Astrocyte (in vitro differentiated cells and primary cell): ENCODE results near the gene SMPDL3B. TPM values are rescaled to one million over a fixed set of nuclear protein-coding genes. Genes with fewer than 3 reads are reported as not detected.

Experiments used
- DNase-seq: peaks from one replicate; pipeline ENCODE4 v3.0.0-alpha.2; 2010; ENCODE audit warnings: low read depth
- FAIRE-seq: peaks from 2 replicates; lab custom pipeline; 2011; peaks lifted over from hg19 to GRCh38; lab: Jason Lieb, UNC
- H2AFZ ChIP-seq: 2 replicates; pipeline ENCODE4 v1.6.0; 2012; ENCODE audit warnings: low read depth, low read length, inconsistent platforms
- H3K27ac ChIP-seq: 2 replicates; pipeline ENCODE4 v1.5.1; 2011; ENCODE audit warnings: low read depth, low read length, inconsistent platforms
- H3K27me3 ChIP-seq: 2 replicates; pipeline ENCODE4 v1.6.0; 2011; ENCODE audit warnings: low read length, inconsistent platforms; ENCODE audit not compliant: insufficient read depth
- H3K36me3 ChIP-seq: 2 replicates; pipeline ENCODE4 v1.5.1; 2011; ENCODE audit warnings: low read length, inconsistent platforms; ENCODE audit not compliant: insufficient read depth
- H3K4me1 ChIP-seq: 2 replicates; pipeline ENCODE4 v1.5.1; 2011; ENCODE audit warnings: low read length, inconsistent platforms; ENCODE audit not compliant: insufficient read depth
- H3K4me2 ChIP-seq: 2 replicates; pipeline ENCODE4 v1.6.0; 2012; ENCODE audit warnings: low read length, inconsistent platforms
- H3K4me3 ChIP-seq: 2 replicates; pipeline ENCODE4 v1.5.1; 2011; ENCODE audit warnings: low read depth, mild to moderate bottlenecking, low read length, inconsistent platforms; ENCODE audit not compliant: insufficient read depth
- H3K79me2 ChIP-seq: 2 replicates; pipeline ENCODE4 v1.6.0; 2012; ENCODE audit warnings: mild to moderate bottlenecking, low read length, inconsistent platforms; ENCODE audit not compliant: insufficient read depth
- H3K9ac ChIP-seq: 2 replicates; pipeline ENCODE4 v1.6.0; 2012; ENCODE audit warnings: mild to moderate bottlenecking, low read length, inconsistent platforms
- H3K9me3 ChIP-seq: 2 replicates; pipeline ENCODE4 v1.5.1; 2012; ENCODE audit warnings: low read depth, mild to moderate bottlenecking, low read length, inconsistent platforms; ENCODE audit not compliant: insufficient read depth
- H4K20me1 ChIP-seq: 2 replicates; pipeline ENCODE4 v1.6.0; 2012; ENCODE audit warnings: low read length, inconsistent platforms; ENCODE audit not compliant: insufficient read depth
- H3K27ac Mint-ChIP-seq: one replicate; pipeline ENCODE4 v1.8.0; 2021; ENCODE audit warnings: mild to moderate bottlenecking, mixed read lengths; ENCODE audit not compliant: unreplicated experiment
- H3K27me3 Mint-ChIP-seq: one replicate; pipeline ENCODE4 v1.8.0; 2021; ENCODE audit warnings: low read depth, mixed read lengths; ENCODE audit not compliant: unreplicated experiment
- H3K36me3 Mint-ChIP-seq: one replicate; pipeline ENCODE4 v1.8.0; 2021; ENCODE audit warnings: low read depth, mixed read lengths; ENCODE audit not compliant: unreplicated experiment
- H3K4me1 Mint-ChIP-seq: one replicate; pipeline ENCODE4 v1.8.0; 2021; ENCODE audit warnings: low read depth, mixed read lengths; ENCODE audit not compliant: unreplicated experiment
- H3K4me3 Mint-ChIP-seq: one replicate; pipeline ENCODE4 v1.8.0; 2021; ENCODE audit warnings: mild to moderate bottlenecking, moderate library complexity, mixed read lengths; ENCODE audit not compliant: unreplicated experiment
- H3K9me3 Mint-ChIP-seq: one replicate; pipeline ENCODE4 v1.8.0; 2021; ENCODE audit warnings: mild to moderate bottlenecking, mixed read lengths; ENCODE audit not compliant: unreplicated experiment
- EZH2 ChIP-seq: IDR thresholded peaks from 2 replicates; pipeline ENCODE4 v1.6.1; 2012; ENCODE audit warnings: mild to moderate bottlenecking, low read length, inconsistent platforms; ENCODE audit not compliant: insufficient read depth
- total RNA-seq: library from RNA; stranded (reverse); gene quantifications from 2 replicates; pipeline ENCODE4 v1.2.1, GENCODE V29; 2021
- TF ChIP-seq, protein P1 (sequence below): IDR thresholded peaks from 2 replicates; pipeline ENCODE4 v1.5.1; 2011; ENCODE audit warnings: low read depth, mild to moderate bottlenecking, inconsistent platforms, low read length, moderate library complexity; ENCODE audit not compliant: insufficient read depth

Gene SMPDL3B
- total RNA-seq, 1 donor from 2014 or later: 2.2 TPM

DNA sequence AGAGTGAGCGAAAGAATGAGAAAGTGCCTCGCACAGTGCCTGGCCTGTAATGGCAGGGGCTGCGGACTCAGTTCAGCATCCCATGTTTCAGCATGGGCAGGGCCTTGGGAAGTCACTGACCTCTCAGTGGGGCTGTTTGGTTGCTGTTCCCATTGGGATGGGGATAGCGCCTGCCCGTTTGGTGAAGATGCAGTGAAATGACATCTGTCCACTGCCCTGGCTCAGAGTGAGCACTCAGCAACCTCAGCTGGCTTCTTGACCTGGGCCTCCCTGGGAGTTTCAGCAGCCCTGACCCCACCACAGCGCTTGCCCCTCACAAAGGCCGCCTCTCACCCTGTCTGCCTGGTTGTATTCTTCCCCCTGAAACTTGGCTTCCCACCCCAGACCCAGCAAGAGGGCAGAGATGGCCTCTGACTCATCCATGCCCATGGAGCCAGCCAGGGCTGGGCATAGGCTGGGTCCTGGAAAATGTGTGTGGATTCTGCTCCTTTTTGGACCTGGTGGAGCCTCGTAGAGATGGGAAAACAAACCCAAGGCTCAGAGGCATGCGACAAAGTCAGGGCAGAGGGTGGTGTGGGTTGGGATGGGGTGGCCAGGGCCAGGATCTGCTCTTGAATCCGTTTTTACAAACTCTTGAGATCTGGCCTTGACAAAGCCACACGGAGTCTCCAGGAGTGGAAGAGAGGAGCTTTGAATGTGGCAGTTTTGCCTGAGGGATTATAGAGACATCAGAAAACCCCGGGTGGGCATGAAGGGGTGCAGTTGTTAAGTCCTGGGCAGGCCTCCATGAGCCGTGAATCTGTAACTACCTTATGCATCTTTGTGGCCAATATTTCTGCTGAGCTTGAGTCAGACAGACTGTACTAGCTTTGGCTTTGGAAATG is 26.2 kb downstream of the SMPDL3B start:
- H3K9me3 Mint-ChIP-seq: no peaks in the 10 kb centered on the region
- DNase-seq: no peak
- Histone ChIP-seq H3K27me3 (no peaks in the 10 kb centered on the region), H3K9me3 (no peaks in the 10 kb centered on the region), H3K4me1 (peaks cover 13% of the 10 kb centered on the region), H3K4me2 (peak overlapping the region; percentile 93), H2AFZ (no peak overlapping the region), H3K9ac (peak overlapping the region; percentile 84), H3K27ac (no peak overlapping the region), H3K4me3 (peak overlapping the region; percentile 86), H3K79me2 (no peaks in the 10 kb centered on the region), H3K36me3 (no peaks in the 10 kb centered on the region), H4K20me1 (peaks cover 9% of the 10 kb centered on the region)
- no peak overlapping the region for H3K27ac Mint-ChIP-seq
- peaks cover 12% of the 10 kb centered on the region for H3K27me3 Mint-ChIP-seq
- H3K36me3 Mint-ChIP-seq: peaks cover 12% of the 10 kb centered on the region
- FAIRE-seq: no peak
- no peak for TF ChIP-seq EZH2
- TF ChIP-seq, protein P1, sequence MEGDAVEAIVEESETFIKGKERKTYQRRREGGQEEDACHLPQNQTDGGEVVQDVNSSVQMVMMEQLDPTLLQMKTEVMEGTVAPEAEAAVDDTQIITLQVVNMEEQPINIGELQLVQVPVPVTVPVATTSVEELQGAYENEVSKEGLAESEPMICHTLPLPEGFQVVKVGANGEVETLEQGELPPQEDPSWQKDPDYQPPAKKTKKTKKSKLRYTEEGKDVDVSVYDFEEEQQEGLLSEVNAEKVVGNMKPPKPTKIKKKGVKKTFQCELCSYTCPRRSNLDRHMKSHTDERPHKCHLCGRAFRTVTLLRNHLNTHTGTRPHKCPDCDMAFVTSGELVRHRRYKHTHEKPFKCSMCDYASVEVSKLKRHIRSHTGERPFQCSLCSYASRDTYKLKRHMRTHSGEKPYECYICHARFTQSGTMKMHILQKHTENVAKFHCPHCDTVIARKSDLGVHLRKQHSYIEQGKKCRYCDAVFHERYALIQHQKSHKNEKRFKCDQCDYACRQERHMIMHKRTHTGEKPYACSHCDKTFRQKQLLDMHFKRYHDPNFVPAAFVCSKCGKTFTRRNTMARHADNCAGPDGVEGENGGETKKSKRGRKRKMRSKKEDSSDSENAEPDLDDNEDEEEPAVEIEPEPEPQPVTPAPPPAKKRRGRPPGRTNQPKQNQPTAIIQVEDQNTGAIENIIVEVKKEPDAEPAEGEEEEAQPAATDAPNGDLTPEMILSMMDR: no peak
- peaks cover 6% of the 10 kb centered on the region for H3K4me1 Mint-ChIP-seq
- peak overlapping the region; percentile 79 for H3K4me3 Mint-ChIP-seq

DNA sequence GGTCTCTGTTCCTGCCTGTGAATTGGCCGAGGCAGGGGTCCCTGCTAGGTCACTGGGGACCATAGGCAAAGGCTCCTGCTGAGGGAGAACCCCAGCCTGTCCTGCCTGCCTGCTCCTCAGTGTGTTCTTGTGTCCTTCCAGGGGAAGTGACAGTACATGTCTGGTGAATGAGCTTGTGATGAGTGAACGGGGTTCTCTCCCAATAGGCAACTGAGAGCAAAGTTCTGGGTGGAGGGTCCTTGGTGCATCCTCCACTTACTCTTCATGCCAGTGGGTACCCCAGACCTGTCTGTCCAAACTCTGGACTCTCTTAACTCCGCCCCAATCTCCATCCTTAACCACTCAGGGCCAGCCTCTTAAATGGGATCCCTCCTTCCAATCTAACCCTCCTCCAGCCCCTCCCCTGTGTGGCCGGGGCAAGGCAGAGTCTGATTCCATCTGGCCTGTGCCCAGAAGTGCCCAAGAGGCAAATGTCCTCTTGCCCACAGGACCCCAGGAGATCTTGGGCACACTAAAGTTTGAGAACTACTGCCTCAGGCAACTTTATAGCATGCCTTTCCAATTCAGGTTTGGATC is 26.9 kb downstream of the SMPDL3B start:
- Histone ChIP-seq H3K9me3 (no peaks in the 10 kb centered on the region), H3K4me1 (peaks cover 13% of the 10 kb centered on the region), H4K20me1 (peaks cover 9% of the 10 kb centered on the region), H3K36me3 (no peaks in the 10 kb centered on the region), H3K27ac (no peak overlapping the region), H3K4me2 (peak overlapping the region; percentile 93), H3K4me3 (no peak overlapping the region), H3K27me3 (no peaks in the 10 kb centered on the region), H3K79me2 (no peaks in the 10 kb centered on the region), H2AFZ (no peak overlapping the region), H3K9ac (no peak overlapping the region)
- peaks cover 10% of the 10 kb centered on the region for H3K4me1 Mint-ChIP-seq
- no peak overlapping the region for H3K27ac Mint-ChIP-seq
- TF ChIP-seq, protein P1: no peak
- TF ChIP-seq EZH2: no peak
- peaks cover 13% of the 10 kb centered on the region for H3K36me3 Mint-ChIP-seq
- peaks cover 6% of the 10 kb centered on the region for H3K27me3 Mint-ChIP-seq
- H3K9me3 Mint-ChIP-seq: no peaks in the 10 kb centered on the region
- no peak for DNase-seq
- peak overlapping the region; percentile 79 for H3K4me3 Mint-ChIP-seq
- peak; percentile 9 for FAIRE-seq

DNA sequence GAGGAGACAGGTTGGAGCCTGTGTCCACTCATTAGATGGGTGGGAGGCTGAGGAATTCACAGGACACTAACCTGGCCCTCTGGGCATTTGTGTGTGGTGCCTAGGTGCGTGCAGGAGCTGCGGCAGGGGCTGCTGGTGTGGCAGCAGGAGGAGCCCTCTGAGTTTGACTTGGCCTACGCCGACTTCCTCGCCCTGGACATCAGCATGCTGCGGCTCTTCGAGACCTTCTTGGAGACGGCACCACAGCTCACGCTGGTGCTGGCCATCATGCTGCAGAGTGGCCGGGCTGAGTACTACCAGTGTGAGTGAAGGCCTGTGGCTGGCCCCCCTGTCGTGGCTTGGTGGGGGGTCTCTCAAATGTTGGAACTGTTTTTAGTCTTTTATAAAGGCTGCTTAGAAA is 28.6 kb downstream of the SMPDL3B start:
- no peak for FAIRE-seq
- no peaks in the 10 kb centered on the region for H3K9me3 Mint-ChIP-seq
- peaks cover 23% of the 10 kb centered on the region for H3K4me1 ChIP-seq
- H3K27me3 ChIP-seq: no peaks in the 10 kb centered on the region
- no peaks in the 10 kb centered on the region for H3K79me2 ChIP-seq
- H3K4me1 Mint-ChIP-seq: peaks cover 22% of the 10 kb centered on the region
- H3K36me3 ChIP-seq: no peaks in the 10 kb centered on the region
- H3K27ac Mint-ChIP-seq: no peak overlapping the region
- H3K4me3 Mint-ChIP-seq: no peak overlapping the region
- H3K9ac ChIP-seq: no peak overlapping the region
- H3K4me3 ChIP-seq: no peak overlapping the region
- H3K4me2 ChIP-seq: no peak overlapping the region
- no peak for DNase-seq
- H3K27ac ChIP-seq: no peak overlapping the region
- no peak overlapping the region for H2AFZ ChIP-seq
- H3K36me3 Mint-ChIP-seq: peaks cover 18% of the 10 kb centered on the region
- TF ChIP-seq EZH2: no peak
- TF ChIP-seq, protein P1: no peak
- H3K27me3 Mint-ChIP-seq: no peaks in the 10 kb centered on the region
- no peaks in the 10 kb centered on the region for H3K9me3 ChIP-seq
- H4K20me1 ChIP-seq: peaks cover 9% of the 10 kb centered on the region
